SK-N-SH treated with all-trans-retinoic acid at 6 μM for 48 hours (cell line): ENCODE results near the gene COBL.

Experiments
- ARNTL ChIP-seq: fragments of 450-650 bp; formaldehyde crosslinking; IDR thresholded peaks from 2 replicates; pipeline ENCODE4 v1.5.0; 2020; ENCODE audit warnings: low read depth, mild to moderate bottlenecking, moderate library complexity, borderline replicate concordance
- BACH2 ChIP-seq: fragments of 250-450 bp; sonication (Bioruptor Pico); IDR thresholded peaks from 2 replicates; pipeline ENCODE4 v1.9.0; 2021; ENCODE audit warnings: mild to moderate bottlenecking, borderline replicate concordance
- CSDC2 ChIP-seq: fragments of 250-450 bp; sonication (Bioruptor Pico); IDR thresholded peaks from 2 replicates; pipeline ENCODE4 v1.5.0; 2020; ENCODE audit warnings: mild to moderate bottlenecking, moderate library complexity
- PATZ1 ChIP-seq: fragments of 250-450 bp; sonication (Bioruptor Pico); IDR thresholded peaks from 2 replicates; pipeline ENCODE4 v1.8.0; 2020; ENCODE audit warnings: mild to moderate bottlenecking, moderate library complexity, borderline replicate concordance
- SNAI2 ChIP-seq: fragments of 250-450 bp; sonication (Bioruptor Pico); IDR thresholded peaks from 2 replicates; pipeline ENCODE4 v1.5.0; 2020; ENCODE audit warnings: mild to moderate bottlenecking, moderate library complexity
- TOX ChIP-seq: fragments of 250-450 bp; sonication (Bioruptor Pico); IDR thresholded peaks from 2 replicates; pipeline ENCODE4 v1.8.0; 2021; ENCODE audit warnings: mild to moderate bottlenecking, moderate library complexity, borderline replicate concordance
- ZC3H10 ChIP-seq: fragments of 250-450 bp; sonication (Bioruptor Pico); IDR thresholded peaks from 2 replicates; pipeline ENCODE4 v1.5.1; 2021; ENCODE audit warnings: mild to moderate bottlenecking, moderate library complexity
- ZFP3 ChIP-seq: fragments of 250-450 bp; sonication (Bioruptor Pico); IDR thresholded peaks from 2 replicates; pipeline ENCODE4 v1.5.0; 2020; ENCODE audit warnings: mild to moderate bottlenecking, moderate library complexity
- ZFP30 ChIP-seq: fragments of 450-650 bp; formaldehyde crosslinking; IDR thresholded peaks from 2 replicates; pipeline ENCODE4 v1.5.0; 2022; ENCODE audit warnings: mild to moderate bottlenecking, moderate library complexity
- TF ChIP-seq, protein P1 (sequence below): fragments of 250-450 bp; sonication (Bioruptor Pico); IDR thresholded peaks from 2 replicates; pipeline ENCODE4 v1.5.1; 2020; ENCODE audit warnings: low read depth, mild to moderate bottlenecking, moderate library complexity

DNA sequence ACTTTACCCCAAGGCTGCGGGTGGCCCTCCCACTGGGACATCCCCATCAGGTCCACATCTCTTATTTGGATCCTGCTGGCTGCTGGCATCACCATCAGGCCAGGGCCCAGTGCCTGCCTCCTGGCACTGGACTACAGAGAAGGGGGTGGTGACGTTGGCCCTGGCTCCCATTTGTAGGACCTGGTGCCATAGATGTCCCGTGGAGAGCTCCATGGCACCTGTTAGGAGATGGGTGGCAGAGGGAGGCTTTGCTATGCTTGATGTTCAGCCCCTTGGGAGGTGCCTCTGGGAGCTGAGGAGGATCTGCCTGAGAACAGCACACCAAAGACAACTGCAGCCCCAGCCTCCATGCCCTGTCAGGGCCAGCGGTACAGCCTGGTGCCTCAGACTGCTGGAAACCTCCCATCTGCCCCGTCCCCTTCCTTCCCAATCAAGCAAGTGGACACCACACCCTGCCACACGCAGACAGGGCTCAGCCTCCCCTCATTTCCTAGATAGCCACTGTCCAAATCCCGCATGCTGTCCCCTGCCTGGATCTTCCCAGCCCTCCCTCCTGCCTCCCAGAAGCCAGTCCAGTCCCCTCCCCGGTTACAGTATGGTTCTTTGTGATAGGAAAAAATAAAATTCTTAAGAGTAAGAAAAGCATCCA, 303.9 kb downstream of the COBL start:
- TF ChIP-seq PATZ1 (CRISPR knock-in tag) (no peak), ARNTL (CRISPR knock-in tag) (no peak), CSDC2 (CRISPR knock-in tag) (no peak), SNAI2 (CRISPR knock-in tag) (no peak), ZFP3 (CRISPR knock-in tag) (no peak), ZFP30 (no peak), ZC3H10 (no peak), TOX (no peak), BACH2 (CRISPR knock-in tag) (no peak)
- TF ChIP-seq, protein P1, sequence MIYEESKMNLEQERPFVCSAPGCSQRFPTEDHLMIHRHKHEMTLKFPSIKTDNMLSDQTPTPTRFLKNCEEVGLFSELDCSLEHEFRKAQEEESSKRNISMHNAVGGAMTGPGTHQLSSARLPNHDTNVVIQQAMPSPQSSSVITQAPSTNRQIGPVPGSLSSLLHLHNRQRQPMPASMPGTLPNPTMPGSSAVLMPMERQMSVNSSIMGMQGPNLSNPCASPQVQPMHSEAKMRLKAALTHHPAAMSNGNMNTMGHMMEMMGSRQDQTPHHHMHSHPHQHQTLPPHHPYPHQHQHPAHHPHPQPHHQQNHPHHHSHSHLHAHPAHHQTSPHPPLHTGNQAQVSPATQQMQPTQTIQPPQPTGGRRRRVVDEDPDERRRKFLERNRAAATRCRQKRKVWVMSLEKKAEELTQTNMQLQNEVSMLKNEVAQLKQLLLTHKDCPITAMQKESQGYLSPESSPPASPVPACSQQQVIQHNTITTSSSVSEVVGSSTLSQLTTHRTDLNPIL (CRISPR knock-in tag) = no peak
